Measurements from ENCODE around the gene ZDHHC14. TPM values are rescaled to one million over a fixed set of nuclear protein-coding genes. Genes with fewer than 3 reads are reported as not detected.
A peak's percentile ranks its signal among the peaks of the same experiment; 100 is the strongest.
"Not testable (repeated sequence)": the region's sequence is repeated elsewhere in the genome, so short reads cannot be mapped to it uniquely, and the experiment has no call there.

Gene ZDHHC14
- total RNA-seq (10 to 100 TPM; 10.6 to 22.1 (median 18.2) TPM), polyA plus RNA-seq (20.2 TPM)
- long read RNA-seq, donor 1, full-length matches to known transcripts, result 22 of 53 reads
- long read RNA-seq, donor 1, partial matches to known transcripts, result 19 of 53 reads
- long read RNA-seq, donor 1, other reads (novel, unspliced or antisense), result 12 of 53 reads
- long read RNA-seq, donor 2, full-length matches to known transcripts, result 21 of 38 reads
- long read RNA-seq, donor 2, partial matches to known transcripts, result 2 of 38 reads
- long read RNA-seq, donor 2, other reads (novel, unspliced or antisense), result 15 of 38 reads
- long read RNA-seq, donor 3, full-length matches to known transcripts, result 5 of 27 reads
- long read RNA-seq, donor 3, partial matches to known transcripts, result 12 of 27 reads
- long read RNA-seq, donor 3, other reads (novel, unspliced or antisense), result 10 of 27 reads
- long read RNA-seq, donor 4, full-length matches to known transcripts, result 20 of 40 reads
- long read RNA-seq, donor 4, partial matches to known transcripts, result 8 of 40 reads
- long read RNA-seq, donor 4, other reads (novel, unspliced or antisense), result 12 of 40 reads

- DNase-seq, result peak; percentile 93 to 97 (median 97)
- ATAC-seq, result peak; percentile 94 to 95
- intact Hi-C loops (cut with DNase I), result loop anchor here (5.0 to 10.0 kb wide), 7 partner anchors 49 to 284 kb away; partner anchors contain the start of gene TMEM242 (in 2 of the 4)
- Histone ChIP-seq H3K9me3 (ENCODE audit: control insufficient read depth, low read length) (no peaks in the 10 kb centered on the region), H3K27ac (ENCODE audit: low read length) (peak within 1 kb of the TSS; percentile 91), H3K27me3 (ENCODE audit: control insufficient read depth, insufficient read depth) (no peaks in the 10 kb centered on the region), H3K4me3 (ENCODE audit: low read length) (peak within 1 kb of the TSS; percentile 90), H3K4me1 (ENCODE audit: control insufficient read depth, insufficient read depth, low read length) (no peaks in the 10 kb centered on the region)
- under 1% methylated on average over 106 of the region's 106 CpGs for WGBS
Observed at GRCh38 chr6:157380779-157381561, at the start of gene ZDHHC14. Gene ZDHHC14 (plus strand): TSS chr6:157381190.

- H3K27me3 ChIP-seq (ENCODE audit: control insufficient read depth, insufficient read depth), result no peaks in the 10 kb centered on the region
- no peak overlapping the region for H3K4me3 ChIP-seq (ENCODE audit: low read length)
- WGBS, result 61% methylated on average over 7 of the region's 7 CpGs
- DNase-seq (no peak), ATAC-seq (no peak)
- no peaks in the 10 kb centered on the region for H3K4me1 ChIP-seq (ENCODE audit: control insufficient read depth, insufficient read depth, low read length)
- H3K9me3 ChIP-seq (ENCODE audit: control insufficient read depth, low read length), result no peaks in the 10 kb centered on the region
- no peak overlapping the region for H3K27ac ChIP-seq (ENCODE audit: low read length)
- intact Hi-C loops (cut with DNase I), result loop anchor here in 1 of 4 donors (5.0 kb wide), 1 partner anchor 49 kb away; the partner anchor contains the start of gene ZDHHC14
Observed at GRCh38 chr6:157332813-157333212, 48.2 kb upstream of the ZDHHC14 start.

DNA sequence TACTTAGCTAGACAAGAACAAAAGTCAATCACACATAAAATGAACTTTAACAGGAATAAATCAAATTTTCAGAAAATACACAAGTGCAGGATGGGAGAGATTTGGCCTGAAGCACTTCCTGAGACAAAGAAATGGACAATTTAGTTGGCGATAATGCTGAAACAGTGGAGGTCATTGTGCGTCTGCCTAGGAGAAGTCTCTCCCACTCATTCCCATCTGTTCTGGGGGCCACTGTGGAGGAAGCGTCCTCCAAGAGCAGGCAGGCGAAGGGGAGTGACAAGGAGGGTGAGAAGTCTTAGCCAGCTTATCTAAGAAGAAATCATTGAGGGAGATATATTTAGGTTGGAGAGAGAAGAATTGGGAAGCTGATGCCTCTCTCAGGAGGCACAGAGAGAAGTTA lies 47.5 kb upstream of the ZDHHC14 start:
- no peaks in the 10 kb centered on the region for H3K27me3 ChIP-seq (ENCODE audit: control insufficient read depth, insufficient read depth)
- DNase-seq (no peak), ATAC-seq (no peak)
- intact Hi-C loops (cut with DNase I), result loop anchor here in 1 of 4 donors (5.0 kb wide), 1 partner anchor 49 kb away; the partner anchor contains the start of gene ZDHHC14
- no peaks in the 10 kb centered on the region for H3K4me1 ChIP-seq (ENCODE audit: control insufficient read depth, insufficient read depth, low read length)
- H3K27ac ChIP-seq (ENCODE audit: low read length), result no peak overlapping the region
- H3K9me3 ChIP-seq (ENCODE audit: control insufficient read depth, low read length), result no peaks in the 10 kb centered on the region
- 61% methylated on average over 4 of the region's 4 CpGs for WGBS
- H3K4me3 ChIP-seq (ENCODE audit: low read length), result no peak overlapping the region

DNA sequence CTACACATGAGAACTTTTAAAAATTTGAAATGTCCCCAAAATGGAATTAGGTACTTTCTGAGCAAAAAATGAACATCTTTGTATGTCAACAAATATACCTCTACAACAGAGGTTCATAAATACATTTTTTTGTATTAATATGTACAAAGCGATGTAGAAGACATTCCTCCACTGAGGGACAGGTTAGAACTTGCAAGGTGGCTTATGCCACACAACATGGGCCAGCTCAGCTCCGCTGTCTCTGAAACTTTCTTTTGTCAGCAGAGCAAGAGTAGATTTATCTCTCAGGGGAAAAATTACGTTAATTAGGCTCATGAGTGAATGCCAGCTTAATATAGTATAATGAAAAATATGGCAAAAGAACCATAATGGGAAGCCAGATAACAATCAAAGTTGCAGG lies 47.0 kb upstream of the ZDHHC14 start:
- no peak for DNase-seq
- ATAC-seq, result no peak
- H3K4me3 ChIP-seq (ENCODE audit: low read length), result no peak overlapping the region
- H3K4me1 ChIP-seq (ENCODE audit: control insufficient read depth, insufficient read depth, low read length), result no peaks in the 10 kb centered on the region
- no peaks in the 10 kb centered on the region for H3K9me3 ChIP-seq (ENCODE audit: control insufficient read depth, low read length)
- intact Hi-C loops (cut with DNase I), result loop anchor here in 1 of 4 donors (5.0 kb wide), 1 partner anchor 48 kb away; the partner anchor contains the start of gene ZDHHC14
- no peaks in the 10 kb centered on the region for H3K27me3 ChIP-seq (ENCODE audit: control insufficient read depth, insufficient read depth)
- WGBS, result 81% methylated on average over 3 of the region's 3 CpGs
- H3K27ac ChIP-seq (ENCODE audit: low read length), result no peak overlapping the region

- ATAC-seq (peak in 1 of 2 donors; percentile 33), DNase-seq (no peak)
- H3K4me3 ChIP-seq (ENCODE audit: low read length), result no peak overlapping the region
- H3K9me3 ChIP-seq (ENCODE audit: control insufficient read depth, low read length), result no peaks in the 10 kb centered on the region
- H3K27ac ChIP-seq (ENCODE audit: low read length), result peak overlapping the region; percentile 75
- 34% methylated on average over 6 of the region's 6 CpGs for WGBS
- intact Hi-C loops (cut with DNase I), result no loop called here
- no peaks in the 10 kb centered on the region for H3K27me3 ChIP-seq (ENCODE audit: control insufficient read depth, insufficient read depth)
- H3K4me1 ChIP-seq (ENCODE audit: control insufficient read depth, insufficient read depth, low read length), result no peaks in the 10 kb centered on the region
Observed at GRCh38 chr6:157335829-157336228, 45.2 kb upstream of the ZDHHC14 start.

DNA sequence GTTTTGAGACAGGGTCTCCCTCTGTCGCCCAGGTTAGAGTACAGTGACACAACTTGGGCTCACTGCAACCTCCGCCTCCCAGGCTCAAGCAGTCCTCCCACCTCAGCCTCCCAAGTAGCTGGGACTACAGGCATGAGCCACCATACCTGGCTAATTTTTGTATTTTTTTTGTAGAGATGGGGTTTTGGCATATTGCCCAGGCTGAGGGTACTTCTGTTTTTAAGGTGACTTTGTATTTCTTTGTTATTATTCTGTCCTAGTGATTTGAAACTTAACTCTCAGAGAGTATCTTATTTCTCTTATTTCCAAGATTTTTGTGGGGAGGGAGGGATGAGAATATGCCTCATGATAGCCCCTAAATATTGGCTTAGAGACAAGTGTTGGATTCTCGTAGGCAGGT lies 43.7 kb upstream of the ZDHHC14 start:
- ATAC-seq; H3K9me3 ChIP-seq (ENCODE audit: control insufficient read depth, low read length); H3K4me3 ChIP-seq (ENCODE audit: low read length); intact Hi-C loops (cut with DNase I); H3K27me3 ChIP-seq (ENCODE audit: control insufficient read depth, insufficient read depth); H3K27ac ChIP-seq (ENCODE audit: low read length); H3K4me1 ChIP-seq (ENCODE audit: control insufficient read depth, insufficient read depth, low read length); DNase-seq: not testable (repeated sequence)
- 88% methylated on average over 3 of the region's 3 CpGs for WGBS

DNA sequence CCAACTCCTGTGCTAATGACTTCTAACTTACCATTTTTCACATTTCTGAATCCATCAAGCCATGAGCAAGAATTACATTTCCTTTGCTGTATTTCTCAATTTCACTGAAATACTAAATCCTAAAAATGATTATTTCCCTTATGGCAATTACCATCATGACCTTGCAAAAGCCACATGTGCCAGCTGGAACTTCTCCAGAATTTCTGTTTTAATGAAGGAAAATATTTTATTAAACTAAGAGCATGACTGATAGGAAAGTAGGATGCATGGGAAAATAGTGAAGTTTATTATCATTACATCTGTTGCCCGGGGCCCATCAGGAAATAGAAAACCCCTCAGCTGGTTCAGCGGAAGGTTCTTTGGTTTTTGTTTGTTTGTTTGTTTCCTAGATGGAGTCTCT lies 43.2 kb upstream of the ZDHHC14 start:
- Histone ChIP-seq H3K4me3 (ENCODE audit: low read length) (no peak overlapping the region), H3K27ac (ENCODE audit: low read length) (no peak overlapping the region), H3K9me3 (ENCODE audit: control insufficient read depth, low read length) (no peaks in the 10 kb centered on the region), H3K4me1 (ENCODE audit: control insufficient read depth, insufficient read depth, low read length) (no peaks in the 10 kb centered on the region), H3K27me3 (ENCODE audit: control insufficient read depth, insufficient read depth) (no peaks in the 10 kb centered on the region)
- WGBS, result 58% methylated on average over 2 of the region's 2 CpGs
- DNase-seq (no peak), ATAC-seq (no peak)
- intact Hi-C loops (cut with DNase I), result no loop called here

DNA sequence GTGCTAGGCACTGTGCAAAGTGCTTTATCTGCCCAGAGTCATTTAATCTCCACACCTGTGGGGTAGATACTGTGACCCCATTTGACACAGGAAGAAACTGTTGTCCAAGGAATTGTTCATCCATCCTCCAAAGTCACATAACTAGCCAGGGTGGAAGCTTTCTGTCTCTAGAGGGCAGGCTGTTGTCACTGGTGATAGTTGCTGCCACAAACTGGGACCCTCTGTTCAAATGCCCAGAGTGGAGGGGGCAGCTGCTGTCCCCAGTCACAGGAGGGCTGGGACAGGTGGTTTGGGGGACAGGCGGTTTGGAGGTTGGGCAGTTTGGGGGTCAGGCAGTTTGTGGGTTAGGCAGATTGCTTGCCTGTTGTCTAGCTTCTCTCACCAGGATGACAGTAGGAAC lies 41.6 kb upstream of the ZDHHC14 start:
- ATAC-seq (no peak), DNase-seq (no peak)
- no peaks in the 10 kb centered on the region for H3K4me1 ChIP-seq (ENCODE audit: control insufficient read depth, insufficient read depth, low read length)
- intact Hi-C loops (cut with DNase I), result no loop called here
- no peak overlapping the region for H3K4me3 ChIP-seq (ENCODE audit: low read length)
- H3K9me3 ChIP-seq (ENCODE audit: control insufficient read depth, low read length), result no peaks in the 10 kb centered on the region
- no peaks in the 10 kb centered on the region for H3K27me3 ChIP-seq (ENCODE audit: control insufficient read depth, insufficient read depth)
- WGBS, result 94% methylated on average over 1 of the region's 1 CpG
- H3K27ac ChIP-seq (ENCODE audit: low read length), result no peak overlapping the region

GRCh38 chr6:157343732-157344131 lies 37.3 kb upstream of the ZDHHC14 start:
- Histone ChIP-seq H3K27ac (ENCODE audit: low read length) (no peak overlapping the region), H3K4me3 (ENCODE audit: low read length) (no peak overlapping the region), H3K4me1 (ENCODE audit: control insufficient read depth, insufficient read depth, low read length) (no peaks in the 10 kb centered on the region), H3K27me3 (ENCODE audit: control insufficient read depth, insufficient read depth) (no peaks in the 10 kb centered on the region), H3K9me3 (ENCODE audit: control insufficient read depth, low read length) (no peaks in the 10 kb centered on the region)
- 63% methylated on average over 4 of the region's 4 CpGs for WGBS
- DNase-seq, result no peak
- intact Hi-C loops (cut with DNase I), result no loop called here
- ATAC-seq, result no peak

DNA sequence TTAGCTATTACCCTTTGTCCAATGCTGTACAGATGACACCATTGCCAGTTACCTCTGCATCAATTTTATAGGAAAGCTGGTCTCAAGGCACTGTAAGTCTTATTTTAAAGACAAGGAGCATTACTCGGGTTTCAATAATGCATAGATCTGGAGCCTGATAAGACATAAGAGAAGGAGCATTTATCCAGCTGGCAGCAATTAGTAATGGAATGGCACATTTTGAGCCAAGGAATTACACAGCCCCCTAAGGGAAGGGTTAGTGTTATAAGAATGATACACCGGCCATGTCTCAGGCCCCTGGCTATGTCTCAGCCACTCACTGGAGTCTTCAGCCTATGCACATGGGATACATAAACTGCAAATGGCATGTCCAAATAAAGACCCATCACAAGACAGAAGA lies 34.6 kb upstream of the ZDHHC14 start:
- ATAC-seq (no peak), DNase-seq (no peak)
- intact Hi-C loops (cut with DNase I), result no loop called here
- Histone ChIP-seq H3K4me3 (ENCODE audit: low read length) (no peak overlapping the region), H3K4me1 (ENCODE audit: control insufficient read depth, insufficient read depth, low read length) (no peaks in the 10 kb centered on the region), H3K27me3 (ENCODE audit: control insufficient read depth, insufficient read depth) (no peaks in the 10 kb centered on the region), H3K9me3 (ENCODE audit: control insufficient read depth, low read length) (no peaks in the 10 kb centered on the region), H3K27ac (ENCODE audit: low read length) (no peak overlapping the region)
- 76% methylated on average over 2 of the region's 2 CpGs for WGBS

GRCh38 chr6:157358287-157358686 lies 22.7 kb upstream of the ZDHHC14 start:
- intact Hi-C loops (cut with DNase I), result no loop called here
- Histone ChIP-seq H3K9me3 (ENCODE audit: control insufficient read depth, low read length) (no peaks in the 10 kb centered on the region), H3K4me3 (ENCODE audit: low read length) (no peak overlapping the region), H3K27me3 (ENCODE audit: control insufficient read depth, insufficient read depth) (no peaks in the 10 kb centered on the region), H3K27ac (ENCODE audit: low read length) (no peak overlapping the region), H3K4me1 (ENCODE audit: control insufficient read depth, insufficient read depth, low read length) (no peaks in the 10 kb centered on the region)
- DNase-seq (no peak), ATAC-seq (no peak)
- WGBS, result 78% methylated on average over 8 of the region's 8 CpGs

All from right cardiac atrium (tissue), 5 donors.